Upper lobe of right lung (tissue), 1 donor: ENCODE measurements around the gene BNC2. TPM values are rescaled to one million over a fixed set of nuclear protein-coding genes. Genes with fewer than 3 reads are reported as not detected.

ENCODE experiments used
- ATAC-seq: fragments of 200-7000 bp; cut with Tn5 transposase; one replicate; pipeline ENCODE4 v1.9.1; 2020; ENCODE audit warnings: mild to moderate bottlenecking, moderate library complexity
- DNase-seq: peaks from one replicate; pipeline ENCODE4 v3.0.0-alpha.2; 2020
- H3K27ac ChIP-seq: fragments of 200-600 bp; one replicate; pipeline ENCODE4 v1.8.0; 2022
- H3K27me3 ChIP-seq: fragments of 200-600 bp; one replicate; pipeline ENCODE4 v1.8.0; 2022; ENCODE audit warnings: mild to moderate bottlenecking
- H3K36me3 ChIP-seq: fragments of 200-600 bp; one replicate; pipeline ENCODE4 v1.8.0; 2022
- H3K4me1 ChIP-seq: fragments of 200-600 bp; one replicate; pipeline ENCODE4 v1.8.0; 2022
- H3K4me3 ChIP-seq: fragments of 200-600 bp; one replicate; pipeline ENCODE4 v1.8.0; 2022; ENCODE audit warnings: mild to moderate bottlenecking
- H3K9me3 ChIP-seq: fragments of 200-600 bp; one replicate; pipeline ENCODE4 v1.8.0; 2022
- intact Hi-C: fragments of 100-400 bp; cut with DNase I; formaldehyde crosslinking; loops from one replicate; pipeline ENCODE4 v1.11.0; 2022
- total RNA-seq: library from RNA; stranded (reverse); fragmentation: NEBNext Ultra II Directional; extraction: Animal tissue kit (Norgen Biotek cat#: 25700); gene quantifications from one replicate; pipeline ENCODE4 v1.2.1, GENCODE V29; 2021
- TF ChIP-seq, protein P1 (sequence below): fragments of 200-600 bp; IDR thresholded peaks from one replicate; pipeline ENCODE4 v1.8.0; 2022; ENCODE audit warnings: antibody characterized with exemption
- donor health status: DM: no; HTN: yes; CAD: no; lungs with severe emphysema.

BNC2 gene
- total RNA-seq, 1 donor from 2014 or later, result 18.1 TPM

DNA sequence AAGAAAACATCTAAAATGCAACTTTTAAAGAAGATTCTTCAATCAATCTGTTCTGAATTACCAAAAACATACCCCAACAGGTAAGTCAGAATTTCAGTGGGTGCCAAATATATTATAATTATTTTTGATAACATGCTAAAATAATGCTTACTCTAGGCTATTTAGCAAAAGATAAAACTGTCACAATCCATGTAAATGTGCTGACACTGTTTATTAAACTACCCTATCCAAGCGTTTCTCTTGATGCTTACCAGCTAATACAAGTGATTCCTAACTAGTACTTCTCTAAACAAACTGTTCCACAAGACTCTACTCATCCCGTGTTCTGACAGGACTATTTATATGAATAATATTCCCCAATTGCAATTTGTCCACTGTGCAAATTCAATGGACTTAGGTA, 236.7 kb downstream of the BNC2 start:
- Histone ChIP-seq H3K27ac (no peak overlapping the region), H3K36me3 (no peaks in the 10 kb centered on the region), H3K4me3 (no peak overlapping the region), H3K27me3 (no peaks in the 10 kb centered on the region), H3K4me1 (no peaks in the 10 kb centered on the region), H3K9me3 (no peaks in the 10 kb centered on the region)
- ATAC-seq, result no peak
- TF ChIP-seq, protein P1, sequence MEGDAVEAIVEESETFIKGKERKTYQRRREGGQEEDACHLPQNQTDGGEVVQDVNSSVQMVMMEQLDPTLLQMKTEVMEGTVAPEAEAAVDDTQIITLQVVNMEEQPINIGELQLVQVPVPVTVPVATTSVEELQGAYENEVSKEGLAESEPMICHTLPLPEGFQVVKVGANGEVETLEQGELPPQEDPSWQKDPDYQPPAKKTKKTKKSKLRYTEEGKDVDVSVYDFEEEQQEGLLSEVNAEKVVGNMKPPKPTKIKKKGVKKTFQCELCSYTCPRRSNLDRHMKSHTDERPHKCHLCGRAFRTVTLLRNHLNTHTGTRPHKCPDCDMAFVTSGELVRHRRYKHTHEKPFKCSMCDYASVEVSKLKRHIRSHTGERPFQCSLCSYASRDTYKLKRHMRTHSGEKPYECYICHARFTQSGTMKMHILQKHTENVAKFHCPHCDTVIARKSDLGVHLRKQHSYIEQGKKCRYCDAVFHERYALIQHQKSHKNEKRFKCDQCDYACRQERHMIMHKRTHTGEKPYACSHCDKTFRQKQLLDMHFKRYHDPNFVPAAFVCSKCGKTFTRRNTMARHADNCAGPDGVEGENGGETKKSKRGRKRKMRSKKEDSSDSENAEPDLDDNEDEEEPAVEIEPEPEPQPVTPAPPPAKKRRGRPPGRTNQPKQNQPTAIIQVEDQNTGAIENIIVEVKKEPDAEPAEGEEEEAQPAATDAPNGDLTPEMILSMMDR, result no peak
- intact Hi-C loops, result no loop called here
- DNase-seq, result no peak

DNA sequence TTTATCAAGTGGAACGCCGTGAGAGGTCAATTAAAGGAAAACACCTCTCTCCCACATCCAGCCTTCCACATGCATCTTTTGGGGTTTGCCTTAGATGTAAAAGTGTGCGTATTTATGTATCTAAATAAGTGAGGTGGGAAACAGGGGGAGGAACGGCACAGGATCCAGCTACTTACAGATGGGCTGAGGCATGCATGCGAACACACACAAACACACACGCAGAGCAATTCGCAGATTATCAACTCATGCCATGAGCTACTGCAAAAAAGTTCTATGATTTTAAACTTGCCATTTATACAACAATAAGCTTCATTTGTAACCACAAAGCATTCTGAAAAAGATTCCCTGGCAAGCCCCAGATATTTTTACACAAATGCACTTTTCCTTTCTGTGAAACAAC, 242.1 kb downstream of the BNC2 start:
- H3K27ac ChIP-seq, result no peak overlapping the region
- intact Hi-C loops, result no loop called here
- no peak for ATAC-seq

DNA sequence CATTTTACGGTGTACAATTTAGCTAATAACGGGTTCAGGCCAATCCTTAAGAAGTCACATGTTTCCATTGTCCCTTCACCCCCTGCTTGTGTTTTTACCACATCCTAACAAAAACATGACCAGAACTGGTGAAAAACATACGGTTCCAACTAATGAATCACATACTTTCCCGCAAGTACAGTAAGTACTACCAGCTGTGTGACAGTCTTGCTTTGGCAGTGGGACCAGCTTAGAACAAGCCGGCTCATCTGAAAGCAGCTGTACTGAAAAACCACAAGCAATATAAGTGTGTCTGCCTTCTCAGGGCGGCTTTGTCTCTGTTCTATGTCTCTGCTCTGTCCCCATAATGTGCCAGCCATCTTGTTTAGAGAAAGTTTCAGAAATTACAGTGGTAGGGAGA, 242.5 kb downstream of the BNC2 start:
- H3K9me3 ChIP-seq, result no peaks in the 10 kb centered on the region
- H3K27ac ChIP-seq, result no peak overlapping the region
- no peaks in the 10 kb centered on the region for H3K4me1 ChIP-seq
- no peaks in the 10 kb centered on the region for H3K36me3 ChIP-seq
- no peak overlapping the region for H3K4me3 ChIP-seq
- peak; percentile 51 for ATAC-seq
- no peaks in the 10 kb centered on the region for H3K27me3 ChIP-seq
- intact Hi-C loops, result no loop called here
- no peak for DNase-seq
- TF ChIP-seq, protein P1, result no peak

More for the DNA sequence above, 242.1 kb downstream of the BNC2 start:
- TF ChIP-seq, protein P1, result no peak
- no peak for DNase-seq
- no peaks in the 10 kb centered on the region for H3K27me3 ChIP-seq
- H3K36me3 ChIP-seq, result no peaks in the 10 kb centered on the region
- H3K9me3 ChIP-seq, result no peaks in the 10 kb centered on the region
- H3K4me3 ChIP-seq, result no peak overlapping the region
- H3K4me1 ChIP-seq, result no peaks in the 10 kb centered on the region

DNA sequence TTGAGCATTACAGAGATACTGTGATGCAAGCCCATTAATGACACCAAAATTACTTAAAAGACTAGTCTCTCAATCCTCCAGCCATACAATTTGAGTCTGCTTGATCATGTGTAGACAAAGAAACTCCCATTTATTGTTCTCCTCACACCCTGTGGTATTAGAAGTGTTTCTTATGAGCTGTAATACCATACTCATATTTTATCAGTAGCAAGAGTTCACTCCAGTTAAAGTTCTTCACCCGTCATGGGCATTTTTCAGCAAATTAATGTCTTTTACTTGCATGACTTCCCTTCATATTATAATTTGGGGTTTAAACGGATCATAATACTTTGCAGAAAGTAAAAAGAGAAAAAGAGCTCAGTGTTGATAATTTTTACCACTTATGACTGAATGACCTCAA, 242.9 kb downstream of the BNC2 start:
- no peaks in the 10 kb centered on the region for H3K36me3 ChIP-seq
- ATAC-seq (no peak), DNase-seq (no peak)
- TF ChIP-seq, protein P1, result no peak
- intact Hi-C loops, result no loop called here
- H3K4me3 ChIP-seq, result no peak overlapping the region
- H3K27me3 ChIP-seq, result no peaks in the 10 kb centered on the region
- no peak overlapping the region for H3K27ac ChIP-seq
- no peaks in the 10 kb centered on the region for H3K4me1 ChIP-seq
- no peaks in the 10 kb centered on the region for H3K9me3 ChIP-seq

DNA sequence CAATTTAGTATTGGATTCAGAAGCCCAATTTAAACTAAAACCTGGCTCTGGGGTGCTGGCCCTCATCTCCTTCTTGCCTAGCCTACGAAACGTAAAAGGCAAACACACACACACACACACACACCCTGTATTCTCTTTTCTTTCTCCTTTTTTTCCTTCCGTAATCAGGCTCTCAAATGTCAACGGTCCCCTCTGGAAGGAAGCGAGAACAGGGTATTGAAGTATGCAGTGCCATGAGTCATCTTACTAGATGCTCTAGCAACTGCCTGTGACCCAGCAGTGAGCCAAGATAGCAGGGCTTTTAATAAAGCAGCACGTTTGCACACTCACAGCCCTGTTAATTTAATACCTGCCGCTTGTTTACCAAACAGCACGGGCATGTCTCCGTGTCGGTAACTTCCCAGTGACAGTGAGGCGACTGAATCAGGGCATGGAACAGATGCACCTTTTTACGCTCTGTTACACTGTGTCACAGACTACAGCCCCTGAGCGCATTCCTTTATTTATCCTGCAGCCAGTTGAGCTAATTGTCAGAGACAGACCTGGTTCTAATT, 243.8 kb downstream of the BNC2 start:
- Histone ChIP-seq H3K4me1 (no peaks in the 10 kb centered on the region), H3K27me3 (no peaks in the 10 kb centered on the region), H3K27ac (no peak overlapping the region), H3K4me3 (no peak overlapping the region), H3K9me3 (no peaks in the 10 kb centered on the region), H3K36me3 (no peaks in the 10 kb centered on the region)
- intact Hi-C loops, result no loop called here
- ATAC-seq (peak; percentile 81), DNase-seq (no peak)
- TF ChIP-seq, protein P1, result no peak

DNA sequence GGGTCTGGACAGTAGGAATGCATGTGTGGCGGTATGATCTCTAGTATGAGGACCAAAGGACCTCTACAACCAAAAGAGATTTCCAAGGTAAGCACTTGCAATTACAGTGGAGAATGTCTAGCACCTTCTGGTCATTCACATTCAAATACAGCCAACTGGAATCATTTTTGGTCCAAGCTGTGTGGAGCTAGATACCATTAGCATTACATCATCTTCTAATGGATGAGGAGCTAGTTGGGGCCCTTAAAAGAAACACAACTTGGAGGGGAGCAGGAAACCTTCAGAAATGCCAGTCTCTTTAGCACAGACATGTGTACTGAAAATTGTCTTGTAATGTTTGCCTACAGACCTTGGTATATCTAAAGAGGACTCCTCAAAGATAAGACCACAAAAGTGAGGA, 244.7 kb downstream of the BNC2 start:
- no peaks in the 10 kb centered on the region for H3K4me1 ChIP-seq
- no peak for DNase-seq
- peak; percentile 63 for ATAC-seq
- H3K27ac ChIP-seq, result no peak overlapping the region
- no peak overlapping the region for H3K4me3 ChIP-seq
- intact Hi-C loops, result no loop called here
- TF ChIP-seq, protein P1, result no peak
- no peaks in the 10 kb centered on the region for H3K9me3 ChIP-seq
- H3K27me3 ChIP-seq, result no peaks in the 10 kb centered on the region
- no peaks in the 10 kb centered on the region for H3K36me3 ChIP-seq
